Measurements from ENCODE around the gene ARHGAP26.
"Not testable (repeated sequence)": the region's sequence is repeated elsewhere in the genome, so short reads cannot be mapped to it uniquely, and the experiment has no call there.

The ARHGAP26 gene

GRCh38 chr5:143199843-143200242, 429.7 kb downstream of the ARHGAP26 start:
- no peak for FAIRE-seq

- FAIRE-seq: no peak
Observed at GRCh38 chr5:143200781-143201398, 430.7 kb downstream of the ARHGAP26 start.

GRCh38 chr5:143201589-143201988, 431.4 kb downstream of the ARHGAP26 start:
- no peak for FAIRE-seq

GRCh38 chr5:143203301-143203956, 433.3 kb downstream of the ARHGAP26 start:
- not testable (repeated sequence) for FAIRE-seq

- no peak for FAIRE-seq
Observed at GRCh38 chr5:143204474-143205246, 434.5 kb downstream of the ARHGAP26 start.

GRCh38 chr5:143205386-143205785, 435.2 kb downstream of the ARHGAP26 start:
- no peak for FAIRE-seq

- no peak for FAIRE-seq
Observed at GRCh38 chr5:143205883-143206195, 435.7 kb downstream of the ARHGAP26 start.

GRCh38 chr5:143206196-143207053, 436.2 kb downstream of the ARHGAP26 start:
- no peak for FAIRE-seq

GRCh38 chr5:143207058-143207457, 436.9 kb downstream of the ARHGAP26 start:
- FAIRE-seq: no peak

GRCh38 chr5:143207563-143208364, 437.6 kb downstream of the ARHGAP26 start:
- FAIRE-seq: no peak

- FAIRE-seq: no peak
Observed at GRCh38 chr5:143208365-143208641, 438.1 kb downstream of the ARHGAP26 start.

GRCh38 chr5:143208781-143209510, 438.8 kb downstream of the ARHGAP26 start:
- no peak for FAIRE-seq

- FAIRE-seq: no peak
Observed at GRCh38 chr5:143209881-143210395, 439.8 kb downstream of the ARHGAP26 start.

GRCh38 chr5:143210576-143210975, 440.4 kb downstream of the ARHGAP26 start:
- no peak for FAIRE-seq

- FAIRE-seq: no peak
Observed at GRCh38 chr5:143212261-143212660, 442.1 kb downstream of the ARHGAP26 start.

GRCh38 chr5:143213231-143213850, 443.2 kb downstream of the ARHGAP26 start:
- no peak for FAIRE-seq

GRCh38 chr5:143213851-143214363, 443.7 kb downstream of the ARHGAP26 start:
- FAIRE-seq: no peak

- no peak for FAIRE-seq
Observed at GRCh38 chr5:143214458-143214857, 444.3 kb downstream of the ARHGAP26 start.

GRCh38 chr5:143214890-143215289, 444.7 kb downstream of the ARHGAP26 start:
- no peak for FAIRE-seq

GRCh38 chr5:143215690-143216089, 445.5 kb downstream of the ARHGAP26 start:
- FAIRE-seq: no peak

GRCh38 chr5:143216211-143216610, 446.0 kb downstream of the ARHGAP26 start:
- no peak for FAIRE-seq

Measured in TTC549 (cell line).